HL-60 (cell line): Measurements from ENCODE around the gene DNAJC6.

Experiments
- DNase-seq, 2 experiments: peaks; one replicate each; pipeline ENCODE4 v3.0.0-alpha.2; 2010 to 2020; ENCODE audit warnings: low read depth in 1 of 2, low spot score in 1 of 2
- H3K27ac ChIP-seq: fragments of 250-450 bp; sonication (Bioruptor Pico); replicated peaks from 2 replicates; pipeline ENCODE4 v1.5.1; 2020; ENCODE audit warnings: mild to moderate bottlenecking, moderate library complexity
- H3K27me3 ChIP-seq: fragments of 250-450 bp; sonication (Bioruptor Pico); 2 replicates; pipeline ENCODE4 v1.5.1; 2021; ENCODE audit warnings: mild to moderate bottlenecking, moderate library complexity; ENCODE audit not compliant: insufficient read depth, poor library complexity, severe bottlenecking
- H3K4me3 ChIP-seq: replicated peaks from 2 replicates; pipeline ENCODE4 v1.5.1; 2011; ENCODE audit warnings: mild to moderate bottlenecking, control low read depth, low read length; ENCODE audit not compliant: insufficient read depth
- GABPA ChIP-seq: IDR thresholded peaks from 2 replicates; pipeline ENCODE4 v1.6.1; 2012; ENCODE audit warnings: low read depth
- POLR2AphosphoS5 ChIP-seq: IDR thresholded peaks from 2 replicates; pipeline ENCODE4 v1.6.1; 2012; ENCODE audit warnings: low read depth
- SPI1 ChIP-seq: IDR thresholded peaks from 2 replicates; pipeline ENCODE4 v1.6.1; 2012; ENCODE audit warnings: low read depth, mild to moderate bottlenecking, borderline replicate concordance
- TF ChIP-seq, protein P1 (sequence below): IDR thresholded peaks from 2 replicates; pipeline ENCODE4 v1.6.1; 2012; ENCODE audit warnings: low read depth; ENCODE audit not compliant: insufficient replicate concordance
- TF ChIP-seq, protein P2 (sequence below): IDR thresholded peaks from one replicate; pipeline ENCODE4 v1.5.1; 2011; ENCODE audit warnings: low read length, control low read depth, inconsistent platforms; ENCODE audit not compliant: insufficient read depth

DNAJC6 gene

DNA sequence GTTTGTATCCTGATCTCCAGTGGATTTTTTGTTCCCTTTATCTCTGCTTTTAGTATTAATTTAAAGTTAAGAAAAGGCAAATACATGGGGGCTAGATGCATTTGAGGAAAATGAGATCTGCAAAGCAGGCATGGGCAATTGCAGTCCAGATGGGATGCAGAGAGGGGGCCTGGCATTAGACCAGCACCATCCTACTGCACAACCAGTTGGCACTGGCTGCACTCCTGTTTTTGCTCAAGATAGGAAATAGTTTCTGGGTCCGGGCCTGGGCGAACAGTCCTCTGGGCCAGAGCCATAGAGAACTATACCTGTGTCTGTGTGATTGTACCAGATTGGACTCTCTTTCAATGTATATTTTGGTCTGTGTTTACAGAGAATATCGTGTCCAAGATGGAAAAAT is 77.1 kb downstream of the DNAJC6 start:
- Histone ChIP-seq H3K27ac (no peak overlapping the region), H3K27me3 (no peaks in the 10 kb centered on the region), H3K4me3 (no peak overlapping the region)
- DNase-seq: no peak
- TF ChIP-seq GABPA: no peak
- TF ChIP-seq, protein P1, sequence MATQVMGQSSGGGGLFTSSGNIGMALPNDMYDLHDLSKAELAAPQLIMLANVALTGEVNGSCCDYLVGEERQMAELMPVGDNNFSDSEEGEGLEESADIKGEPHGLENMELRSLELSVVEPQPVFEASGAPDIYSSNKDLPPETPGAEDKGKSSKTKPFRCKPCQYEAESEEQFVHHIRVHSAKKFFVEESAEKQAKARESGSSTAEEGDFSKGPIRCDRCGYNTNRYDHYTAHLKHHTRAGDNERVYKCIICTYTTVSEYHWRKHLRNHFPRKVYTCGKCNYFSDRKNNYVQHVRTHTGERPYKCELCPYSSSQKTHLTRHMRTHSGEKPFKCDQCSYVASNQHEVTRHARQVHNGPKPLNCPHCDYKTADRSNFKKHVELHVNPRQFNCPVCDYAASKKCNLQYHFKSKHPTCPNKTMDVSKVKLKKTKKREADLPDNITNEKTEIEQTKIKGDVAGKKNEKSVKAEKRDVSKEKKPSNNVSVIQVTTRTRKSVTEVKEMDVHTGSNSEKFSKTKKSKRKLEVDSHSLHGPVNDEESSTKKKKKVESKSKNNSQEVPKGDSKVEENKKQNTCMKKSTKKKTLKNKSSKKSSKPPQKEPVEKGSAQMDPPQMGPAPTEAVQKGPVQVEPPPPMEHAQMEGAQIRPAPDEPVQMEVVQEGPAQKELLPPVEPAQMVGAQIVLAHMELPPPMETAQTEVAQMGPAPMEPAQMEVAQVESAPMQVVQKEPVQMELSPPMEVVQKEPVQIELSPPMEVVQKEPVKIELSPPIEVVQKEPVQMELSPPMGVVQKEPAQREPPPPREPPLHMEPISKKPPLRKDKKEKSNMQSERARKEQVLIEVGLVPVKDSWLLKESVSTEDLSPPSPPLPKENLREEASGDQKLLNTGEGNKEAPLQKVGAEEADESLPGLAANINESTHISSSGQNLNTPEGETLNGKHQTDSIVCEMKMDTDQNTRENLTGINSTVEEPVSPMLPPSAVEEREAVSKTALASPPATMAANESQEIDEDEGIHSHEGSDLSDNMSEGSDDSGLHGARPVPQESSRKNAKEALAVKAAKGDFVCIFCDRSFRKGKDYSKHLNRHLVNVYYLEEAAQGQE: no peak
- TF ChIP-seq, protein P2, sequence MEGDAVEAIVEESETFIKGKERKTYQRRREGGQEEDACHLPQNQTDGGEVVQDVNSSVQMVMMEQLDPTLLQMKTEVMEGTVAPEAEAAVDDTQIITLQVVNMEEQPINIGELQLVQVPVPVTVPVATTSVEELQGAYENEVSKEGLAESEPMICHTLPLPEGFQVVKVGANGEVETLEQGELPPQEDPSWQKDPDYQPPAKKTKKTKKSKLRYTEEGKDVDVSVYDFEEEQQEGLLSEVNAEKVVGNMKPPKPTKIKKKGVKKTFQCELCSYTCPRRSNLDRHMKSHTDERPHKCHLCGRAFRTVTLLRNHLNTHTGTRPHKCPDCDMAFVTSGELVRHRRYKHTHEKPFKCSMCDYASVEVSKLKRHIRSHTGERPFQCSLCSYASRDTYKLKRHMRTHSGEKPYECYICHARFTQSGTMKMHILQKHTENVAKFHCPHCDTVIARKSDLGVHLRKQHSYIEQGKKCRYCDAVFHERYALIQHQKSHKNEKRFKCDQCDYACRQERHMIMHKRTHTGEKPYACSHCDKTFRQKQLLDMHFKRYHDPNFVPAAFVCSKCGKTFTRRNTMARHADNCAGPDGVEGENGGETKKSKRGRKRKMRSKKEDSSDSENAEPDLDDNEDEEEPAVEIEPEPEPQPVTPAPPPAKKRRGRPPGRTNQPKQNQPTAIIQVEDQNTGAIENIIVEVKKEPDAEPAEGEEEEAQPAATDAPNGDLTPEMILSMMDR: no peak
- TF ChIP-seq POLR2AphosphoS5: no peak
- TF ChIP-seq SPI1: no peak

DNA sequence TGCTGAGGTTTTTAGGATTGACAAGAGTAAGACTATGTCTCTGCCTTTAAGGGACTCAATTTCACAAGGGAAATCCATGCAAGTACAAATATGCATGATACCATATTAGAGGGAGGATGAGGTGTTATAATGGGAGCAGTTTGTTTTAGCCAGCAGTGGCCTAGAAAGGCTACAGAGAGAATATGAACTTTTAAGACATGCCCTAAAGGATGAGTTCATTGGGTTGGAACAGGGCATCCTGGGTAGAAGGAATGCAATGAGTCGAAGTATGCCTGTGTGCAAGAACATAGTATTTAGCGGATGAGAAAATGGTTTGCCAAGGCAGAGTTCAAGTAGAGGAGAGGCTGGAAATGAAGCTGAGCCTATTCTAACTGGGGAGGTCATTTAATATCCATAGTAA is 78.5 kb downstream of the DNAJC6 start:
- TF ChIP-seq, protein P2: no peak
- TF ChIP-seq, protein P1: no peak
- no peak for TF ChIP-seq SPI1
- TF ChIP-seq POLR2AphosphoS5: no peak
- no peak for TF ChIP-seq GABPA
- no peaks in the 10 kb centered on the region for H3K27me3 ChIP-seq
- DNase-seq: no peak
- H3K27ac ChIP-seq: no peak overlapping the region
- H3K4me3 ChIP-seq: no peak overlapping the region

DNA sequence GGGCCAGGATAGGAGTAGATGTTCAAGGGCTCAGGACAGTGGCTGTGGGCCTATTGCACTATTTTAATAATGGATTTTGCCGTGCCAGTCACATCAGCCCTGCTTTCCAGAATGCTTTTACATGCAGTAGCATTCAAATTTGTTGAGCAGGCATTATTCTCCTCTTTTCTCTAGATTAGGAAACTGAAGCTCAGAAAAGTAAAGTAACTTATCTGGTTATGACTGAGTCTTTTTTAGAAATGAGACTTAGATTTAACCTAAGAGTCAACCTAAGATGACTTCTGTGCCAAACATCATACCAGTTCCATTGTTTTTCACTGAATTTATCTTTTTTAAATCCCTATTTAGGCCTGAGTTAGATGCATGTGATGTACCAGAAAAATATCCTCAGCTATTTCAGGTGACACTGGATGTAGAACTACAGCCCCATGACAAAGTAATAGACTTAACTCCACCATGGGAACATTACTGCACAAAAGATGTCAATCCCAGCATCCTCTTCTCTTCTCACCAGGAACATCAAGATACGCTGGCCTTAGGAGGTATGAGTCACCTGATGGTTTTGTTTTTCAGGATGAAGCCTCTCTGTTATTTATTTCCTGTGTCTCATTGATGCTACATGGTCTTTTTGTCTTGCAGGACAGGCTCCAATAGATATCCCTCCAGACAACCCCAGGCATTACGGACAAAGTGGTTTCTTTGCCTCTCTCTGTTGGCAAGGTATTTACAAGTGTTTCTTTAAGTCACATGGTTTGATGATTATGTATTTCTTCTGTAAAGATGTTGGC is 79.8 kb downstream of the DNAJC6 start:
- Histone ChIP-seq H3K27ac (no peak overlapping the region), H3K27me3 (no peaks in the 10 kb centered on the region), H3K4me3 (no peak overlapping the region)
- TF ChIP-seq POLR2AphosphoS5: no peak
- TF ChIP-seq SPI1: no peak
- no peak for TF ChIP-seq GABPA
- TF ChIP-seq, protein P2: no peak
- TF ChIP-seq, protein P1: no peak
- no peak for DNase-seq
